D721Med (cell line): ENCODE results near the gene NIPAL3.

Source experiments
- DNase-seq: peaks from one replicate; pipeline ENCODE4 v3.0.0; 2011; ENCODE audit warnings: low spot score; ENCODE audit not compliant: insufficient read length
- FAIRE-seq: peaks from 2 replicates; lab custom pipeline; 2011; peaks lifted over from hg19 to GRCh38; lab: Jason Lieb, UNC
- CTCF ChIP-seq: IDR thresholded peaks from 2 replicates; pipeline ENCODE4 v1.5.1; 2012; ENCODE audit warnings: mild to moderate bottlenecking, control low read depth; ENCODE audit not compliant: insufficient read depth; ENCODE audit errors: missing control alignments

Gene NIPAL3

DNA sequence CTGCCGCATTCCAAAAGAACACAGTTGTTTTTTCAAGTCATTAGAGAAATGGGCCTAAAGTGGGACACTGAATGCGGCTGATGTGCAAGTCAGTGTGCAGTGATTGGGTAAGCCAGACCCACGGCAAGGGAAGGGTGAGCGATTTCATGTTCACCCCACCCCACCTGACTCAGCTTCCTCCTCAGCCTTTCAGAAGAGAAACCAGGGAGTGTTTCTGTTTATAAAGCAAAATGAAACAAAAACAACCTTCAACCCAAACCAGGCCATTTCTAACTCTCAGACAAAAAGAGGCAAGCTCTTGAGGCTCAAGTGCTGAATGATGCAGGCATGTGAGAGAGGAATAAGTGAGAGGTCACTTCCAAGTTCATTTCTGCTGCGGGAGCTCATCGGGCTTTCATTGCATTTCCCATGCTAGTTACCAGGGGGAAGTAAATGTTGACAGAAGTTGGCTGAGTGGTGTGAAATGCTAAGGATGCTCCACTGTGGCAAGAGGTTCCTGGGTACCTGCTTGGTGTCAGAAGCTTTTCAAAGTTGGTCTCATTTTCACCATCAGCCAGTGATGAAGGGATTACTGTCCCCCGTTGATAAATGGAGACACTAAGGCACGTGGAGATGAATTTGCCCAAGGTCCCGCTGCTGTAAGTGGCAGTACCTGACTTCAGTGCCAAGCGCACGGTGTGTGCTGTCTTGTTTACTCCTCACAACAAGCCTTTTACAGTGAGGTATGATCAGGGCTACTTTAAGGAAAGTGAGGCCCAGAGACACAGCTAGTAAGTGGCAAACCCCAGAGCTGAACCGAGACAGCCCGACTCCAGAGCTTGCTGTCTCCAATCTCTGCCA, 31.1 kb upstream of the NIPAL3 start:
- no peak for TF ChIP-seq CTCF
- FAIRE-seq (no peak), DNase-seq (no peak)

DNA sequence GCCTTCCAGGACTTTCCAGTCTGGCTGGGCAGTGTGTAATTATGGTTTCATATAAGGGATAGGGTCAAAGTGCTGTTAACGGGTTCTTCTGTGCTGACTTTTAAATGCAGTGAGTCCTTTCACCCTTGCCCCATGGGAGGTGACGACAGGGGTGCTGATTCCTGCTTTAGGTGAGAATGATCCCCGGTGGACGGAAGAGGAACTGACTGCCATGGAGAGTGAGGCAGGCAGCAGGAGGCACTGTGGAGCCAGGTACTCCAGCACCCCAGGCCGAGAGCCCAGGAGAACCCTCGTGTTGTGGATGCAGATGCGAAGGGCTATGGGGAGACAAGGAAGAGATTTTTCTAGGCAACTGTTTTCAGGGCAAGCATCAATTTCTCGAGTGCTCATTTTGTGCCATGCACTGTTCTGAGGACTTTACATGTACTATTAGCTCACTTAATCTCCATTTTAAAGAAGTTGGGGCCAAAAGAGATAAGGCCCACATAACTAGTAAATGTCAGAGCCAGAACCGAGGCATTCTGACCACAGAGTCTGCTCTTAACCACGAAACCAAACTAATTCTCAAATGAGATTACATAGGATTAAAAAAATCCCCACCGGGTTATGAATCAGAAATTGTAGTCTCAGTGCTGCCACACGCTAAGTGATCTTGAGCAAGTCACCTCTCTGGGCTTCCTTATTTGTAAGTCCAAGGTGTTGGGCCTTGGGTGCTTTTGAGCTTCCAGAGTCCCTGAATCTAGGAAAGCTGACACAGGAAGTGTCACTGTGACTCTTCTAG, 30.3 kb upstream of the NIPAL3 start:
- TF ChIP-seq CTCF, result peak; percentile 30
- FAIRE-seq (no peak), DNase-seq (no peak)

DNA sequence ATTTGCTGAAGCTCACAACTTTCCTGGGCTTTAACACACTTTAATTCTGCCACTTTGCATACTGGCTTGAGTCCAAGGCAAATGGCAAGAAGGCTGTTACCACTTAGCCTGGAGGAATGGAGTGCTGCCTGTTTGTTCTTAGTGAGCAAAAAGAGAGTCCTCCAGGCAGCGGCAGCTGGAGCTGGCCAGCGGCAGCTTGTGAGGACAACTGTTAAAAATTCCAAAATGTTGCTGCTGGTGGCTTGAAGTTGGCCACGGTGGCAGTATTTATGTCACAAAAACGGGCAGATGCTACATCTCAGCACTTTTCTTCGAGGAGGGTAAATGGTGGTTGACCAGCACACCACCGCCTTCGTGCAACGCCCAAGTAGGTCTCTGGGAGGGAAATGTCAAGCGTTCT, 29.4 kb upstream of the NIPAL3 start:
- TF ChIP-seq CTCF, result no peak
- no peak for DNase-seq
- FAIRE-seq, result no peak

- DNase-seq (no peak), FAIRE-seq (no peak)
- TF ChIP-seq CTCF, result no peak
Observed at GRCh38 chr1:24386931-24387330, 28.7 kb upstream of the NIPAL3 start.

DNA sequence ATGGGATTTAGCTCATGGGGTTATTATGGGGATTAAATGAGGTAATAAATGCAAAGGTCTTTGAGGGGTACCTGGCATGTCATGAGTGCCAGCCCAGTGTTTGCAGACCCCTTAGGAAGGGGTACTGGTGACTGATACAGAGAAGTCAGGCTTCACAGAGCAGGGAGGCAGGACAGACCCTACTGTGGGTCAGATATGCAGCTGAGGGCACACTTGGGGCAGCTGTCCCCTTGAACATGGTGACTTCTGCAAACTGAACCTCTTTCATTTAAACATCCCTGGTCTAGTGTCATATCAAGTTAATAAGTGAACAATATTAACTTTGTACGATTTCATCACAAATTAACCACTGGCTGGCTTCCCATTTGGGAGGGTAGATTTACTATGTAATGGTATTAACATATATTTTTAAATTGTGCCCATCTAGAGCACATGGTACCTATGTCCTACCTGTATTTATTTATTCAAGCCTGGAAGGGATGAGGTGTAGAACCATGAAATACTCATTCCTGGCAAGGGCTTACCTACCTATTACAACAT, 27.9 kb upstream of the NIPAL3 start:
- FAIRE-seq (no peak), DNase-seq (no peak)
- TF ChIP-seq CTCF, result no peak

DNA sequence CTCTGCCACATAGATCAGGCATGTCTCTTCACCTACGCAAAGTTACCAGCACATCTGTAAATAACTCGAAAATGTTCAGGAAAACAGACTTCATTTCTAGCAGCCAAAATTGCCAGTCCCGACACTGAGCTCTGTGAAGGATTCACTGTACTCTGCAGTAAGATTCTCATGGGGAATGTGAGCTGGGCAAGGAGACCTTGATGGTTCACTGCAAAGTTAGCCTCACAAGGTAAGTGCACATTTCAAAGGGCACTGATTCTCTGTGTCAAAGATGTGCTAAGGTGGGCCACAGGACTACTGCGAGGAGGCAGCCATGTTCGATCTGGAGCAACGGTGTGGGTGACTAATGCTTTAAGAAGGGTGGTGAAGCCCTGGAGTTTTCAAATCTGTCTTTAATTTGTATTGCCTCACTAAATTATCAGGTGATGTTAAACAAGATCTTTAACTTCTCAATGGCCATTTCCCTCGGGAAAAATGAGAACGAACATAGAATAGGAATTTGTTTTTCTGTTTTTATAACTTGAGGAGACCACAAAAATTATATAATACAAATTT, 27.2 kb upstream of the NIPAL3 start:
- TF ChIP-seq CTCF, result no peak
- FAIRE-seq (no peak), DNase-seq (no peak)
